ENCODE measurements around the gene IFTAP. TPM values are rescaled to one million over a fixed set of nuclear protein-coding genes. Genes with fewer than 3 reads are reported as not detected.

Gene IFTAP
- total RNA-seq, 1 donor from 2014 or later: 19.7 TPM

DNA sequence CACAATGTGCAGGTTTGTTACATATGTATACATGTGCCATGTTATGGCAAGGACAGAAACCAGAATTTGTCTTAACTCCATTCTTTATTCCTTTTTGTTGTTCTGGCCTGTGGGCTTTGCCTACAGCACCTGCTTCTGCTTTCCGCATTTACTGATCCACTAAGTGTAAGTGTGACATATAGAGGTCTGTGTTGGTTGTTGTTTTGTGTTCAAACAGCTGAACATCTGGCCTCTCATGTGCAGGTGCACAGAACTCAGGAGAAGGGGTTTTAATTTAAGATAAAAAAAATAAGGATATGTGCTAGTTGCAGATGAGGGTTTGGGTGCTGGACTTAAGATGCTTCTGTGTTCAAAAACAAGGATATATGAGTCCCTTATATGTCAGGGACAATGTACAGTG, 89.5 kb downstream of the IFTAP start:
- TF ChIP-seq, protein P1, sequence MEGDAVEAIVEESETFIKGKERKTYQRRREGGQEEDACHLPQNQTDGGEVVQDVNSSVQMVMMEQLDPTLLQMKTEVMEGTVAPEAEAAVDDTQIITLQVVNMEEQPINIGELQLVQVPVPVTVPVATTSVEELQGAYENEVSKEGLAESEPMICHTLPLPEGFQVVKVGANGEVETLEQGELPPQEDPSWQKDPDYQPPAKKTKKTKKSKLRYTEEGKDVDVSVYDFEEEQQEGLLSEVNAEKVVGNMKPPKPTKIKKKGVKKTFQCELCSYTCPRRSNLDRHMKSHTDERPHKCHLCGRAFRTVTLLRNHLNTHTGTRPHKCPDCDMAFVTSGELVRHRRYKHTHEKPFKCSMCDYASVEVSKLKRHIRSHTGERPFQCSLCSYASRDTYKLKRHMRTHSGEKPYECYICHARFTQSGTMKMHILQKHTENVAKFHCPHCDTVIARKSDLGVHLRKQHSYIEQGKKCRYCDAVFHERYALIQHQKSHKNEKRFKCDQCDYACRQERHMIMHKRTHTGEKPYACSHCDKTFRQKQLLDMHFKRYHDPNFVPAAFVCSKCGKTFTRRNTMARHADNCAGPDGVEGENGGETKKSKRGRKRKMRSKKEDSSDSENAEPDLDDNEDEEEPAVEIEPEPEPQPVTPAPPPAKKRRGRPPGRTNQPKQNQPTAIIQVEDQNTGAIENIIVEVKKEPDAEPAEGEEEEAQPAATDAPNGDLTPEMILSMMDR (conservative IDR thresholded peaks at IDR 0.05; ENCODE audit: low read depth, low read length): no peak

DNA sequence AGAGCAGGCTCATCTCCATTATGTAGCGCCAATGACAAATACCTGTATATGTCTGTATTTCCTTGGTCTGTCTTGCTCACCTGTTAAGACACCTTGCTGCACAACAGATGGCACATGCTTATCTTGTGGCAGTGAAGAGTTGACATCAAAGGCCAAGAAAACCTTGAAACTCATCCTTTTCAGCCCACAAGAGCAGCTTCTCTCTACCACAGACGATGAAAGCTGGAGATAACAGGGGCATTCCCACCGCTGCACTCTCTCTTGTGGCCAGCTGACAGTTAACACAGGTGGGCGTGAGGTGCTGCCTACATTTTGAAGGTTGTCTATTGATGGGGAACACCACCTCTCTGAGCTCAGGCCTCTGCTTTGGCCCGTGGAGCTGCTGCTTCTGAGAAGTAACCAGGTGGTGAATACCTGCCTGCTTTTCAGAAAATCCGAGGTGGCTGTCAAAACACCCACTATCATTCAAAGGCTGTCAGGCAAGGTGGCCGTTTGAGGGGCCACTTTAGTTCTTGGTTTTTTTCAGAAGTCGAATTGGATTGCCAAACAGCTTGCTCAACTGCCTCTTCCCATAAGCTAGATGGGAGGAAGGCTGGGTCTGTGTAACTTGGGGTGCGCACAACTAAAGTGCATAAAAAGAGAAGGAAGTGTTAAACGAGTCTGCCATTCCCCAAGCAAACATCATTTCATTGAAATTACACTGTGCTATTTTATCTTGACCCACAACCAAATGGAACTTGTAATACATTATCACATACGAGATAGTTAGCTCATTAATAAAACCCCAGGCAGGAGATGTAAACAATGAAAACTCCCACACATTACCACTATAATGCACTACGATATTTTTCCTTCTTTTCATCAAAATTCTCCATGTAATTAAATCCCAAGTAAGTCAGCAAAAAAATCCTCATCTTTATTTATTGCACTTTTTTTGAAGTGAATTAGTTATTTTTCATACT, 90.8 kb downstream of the IFTAP start:
- no peak for DNase-seq (ENCODE audit: low read depth)

More for the DNA sequence above, 89.5 kb downstream of the IFTAP start:
- no peak for DNase-seq (ENCODE audit: low read depth)
- no peak overlapping the region for H3K4me3 ChIP-seq (ENCODE audit: low read depth, low read length)

DNA sequence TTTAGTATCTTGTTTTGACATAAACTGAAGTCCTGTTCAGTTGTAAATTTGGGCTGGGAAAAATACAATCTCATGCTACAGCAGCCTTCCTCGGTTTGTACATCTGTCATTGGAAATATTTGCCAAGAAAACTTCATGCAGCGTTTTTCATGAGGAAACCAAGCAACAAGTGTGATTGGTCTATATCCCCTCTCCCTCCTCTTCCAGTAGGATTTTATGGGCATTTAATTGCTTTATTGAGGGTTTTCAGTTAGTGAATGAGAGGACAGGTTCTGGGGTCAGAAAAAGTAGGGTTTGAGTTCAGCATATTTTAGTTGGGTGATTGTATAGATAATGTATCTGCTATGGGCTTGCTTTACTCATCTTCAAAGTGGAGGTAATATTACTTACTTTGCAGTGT, 93.8 kb downstream of the IFTAP start:
- no peak overlapping the region for H3K4me3 ChIP-seq (ENCODE audit: low read depth, low read length)
- no peak for DNase-seq (ENCODE audit: low read depth)
- TF ChIP-seq, protein P1 (conservative IDR thresholded peaks at IDR 0.05; ENCODE audit: low read depth, low read length): no peak

More for the DNA sequence above, 90.8 kb downstream of the IFTAP start:
- no peak overlapping the region for H3K4me3 ChIP-seq (ENCODE audit: low read depth, low read length)
- TF ChIP-seq, protein P1 (conservative IDR thresholded peaks at IDR 0.05; ENCODE audit: low read depth, low read length): no peak

DNA sequence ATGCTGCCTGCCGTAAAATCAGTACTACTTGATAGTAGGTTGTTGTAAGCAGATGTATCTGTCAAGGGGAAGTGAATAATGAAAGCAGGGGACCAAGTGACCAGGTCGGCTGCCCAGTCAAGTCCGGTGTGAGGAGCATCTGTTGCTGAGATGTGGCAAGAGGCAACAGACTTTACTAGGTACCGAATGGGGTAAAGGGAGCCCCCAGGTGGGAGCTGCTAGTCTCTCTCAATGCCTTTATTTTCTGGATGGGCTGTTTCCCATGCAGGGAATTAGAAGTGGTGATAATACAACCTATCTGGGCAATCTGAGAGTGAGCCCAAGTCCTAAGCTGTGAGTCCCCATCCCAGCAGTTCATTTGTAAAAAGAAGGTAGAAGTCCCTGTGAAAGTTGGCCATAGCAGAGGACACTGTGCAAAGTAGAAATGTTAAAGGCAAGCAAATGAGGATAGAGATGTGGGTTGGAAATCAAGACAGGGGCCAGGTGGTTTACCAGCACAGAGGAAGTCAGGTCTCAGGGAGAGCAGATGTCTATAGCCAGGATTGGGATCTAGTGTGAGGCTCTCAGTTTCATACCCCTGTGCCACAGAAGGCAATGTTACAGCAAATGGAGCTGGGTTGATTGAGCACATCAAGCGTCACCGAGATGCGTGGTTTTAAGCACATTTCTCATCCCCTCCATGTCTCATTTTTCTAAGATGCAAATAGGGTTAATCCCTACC, 94.4 kb downstream of the IFTAP start:
- no peak overlapping the region for H3K4me3 ChIP-seq (ENCODE audit: low read depth, low read length)
- DNase-seq (ENCODE audit: low read depth): no peak
- TF ChIP-seq, protein P1 (conservative IDR thresholded peaks at IDR 0.05; ENCODE audit: low read depth, low read length): no peak

DNA sequence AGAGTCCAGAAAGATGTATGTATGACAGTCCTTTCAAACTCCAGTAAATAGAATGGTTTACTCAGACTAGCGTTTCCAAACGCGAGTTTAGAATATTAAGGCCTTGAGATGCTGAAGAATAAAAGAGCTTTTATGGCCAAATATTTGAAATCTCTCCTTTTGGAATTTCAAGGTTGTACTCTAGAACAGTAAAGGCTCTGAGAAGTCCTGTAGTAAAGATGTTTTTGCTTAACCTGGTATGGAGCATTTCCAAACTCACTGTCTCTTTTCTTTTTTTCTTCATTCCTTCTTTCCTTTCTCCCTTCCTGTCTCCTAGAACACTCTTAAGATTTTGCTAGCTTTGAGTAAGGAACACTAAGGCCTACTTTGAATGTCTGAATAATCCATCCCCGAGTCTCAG, 95.1 kb downstream of the IFTAP start:
- DNase-seq (ENCODE audit: low read depth): no peak
- TF ChIP-seq, protein P1 (conservative IDR thresholded peaks at IDR 0.05; ENCODE audit: low read depth, low read length): no peak

DNA sequence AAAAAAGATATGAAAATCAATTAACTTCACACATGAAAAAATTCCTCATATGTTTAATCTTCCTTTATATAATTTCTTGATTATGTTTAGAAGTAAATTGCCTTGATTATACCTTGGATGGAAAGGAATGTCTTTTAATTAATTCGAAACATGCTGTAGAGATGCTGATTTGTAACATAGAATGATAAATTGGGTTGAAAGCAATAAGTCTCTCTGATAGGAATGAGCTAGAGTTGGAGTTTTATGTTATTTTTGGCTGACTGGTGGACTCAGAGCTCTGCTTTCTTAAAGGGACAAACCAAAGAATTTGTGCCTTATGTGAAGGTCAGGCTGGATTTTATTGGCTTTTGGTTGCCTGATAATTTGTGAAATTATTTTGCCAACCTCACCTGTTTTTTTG, 98.4 kb downstream of the IFTAP start:
- no peak overlapping the region for H3K4me3 ChIP-seq (ENCODE audit: low read depth, low read length)
- TF ChIP-seq, protein P1 (conservative IDR thresholded peaks at IDR 0.05; ENCODE audit: low read depth, low read length): no peak
- DNase-seq (ENCODE audit: low read depth): no peak

More for the DNA sequence above, 95.1 kb downstream of the IFTAP start:
- H3K4me3 ChIP-seq (ENCODE audit: low read depth, low read length): no peak overlapping the region
